K562 (cell line): ENCODE measurements around the gene MTHFR. TPM values are rescaled to one million over a fixed set of nuclear protein-coding genes. Genes with fewer than 3 reads are reported as not detected.

Experiments used
- ATF4 ChIP-seq: fragments of 450-650 bp; formaldehyde crosslinking; IDR thresholded peaks from 2 replicates; pipeline ENCODE4 v1.4.0; 2022; ENCODE audit warnings: mild to moderate bottlenecking, moderate library complexity
- CREM ChIP-seq: IDR thresholded peaks from 2 replicates; pipeline ENCODE4 v1.6.1; 2014; ENCODE audit warnings: antibody characterized with exemption, low read depth
- CTBP1 ChIP-seq: fragments of 450-650 bp; IDR thresholded peaks from 2 replicates; pipeline ENCODE4 v1.6.1; 2016; ENCODE audit warnings: borderline replicate concordance
- DACH1 ChIP-seq: fragments of 450-650 bp; IDR thresholded peaks from 2 replicates; pipeline ENCODE4 v1.6.1; 2018; ENCODE audit not compliant: partially characterized antibody
- E2F5 ChIP-seq: sonication (generic); formaldehyde crosslinking; IDR thresholded peaks from 2 replicates; pipeline ENCODE4 v1.8.0; 2022; ENCODE audit warnings: mild to moderate bottlenecking, missing genetic modification reagents
- FOXP1 ChIP-seq: sonication (generic); formaldehyde crosslinking; IDR thresholded peaks from 2 replicates; pipeline ENCODE4 v1.8.0; 2022; ENCODE audit warnings: mild to moderate bottlenecking, missing genetic modification reagents
- HMBOX1 ChIP-seq: sonication (generic); IDR thresholded peaks from 2 replicates; pipeline ENCODE4 v1.6.1; 2016
- MITF ChIP-seq: IDR thresholded peaks from 2 replicates; pipeline ENCODE4 v1.6.1; 2014; ENCODE audit warnings: antibody characterized with exemption
- MTA3 ChIP-seq: fragments of 450-650 bp; formaldehyde crosslinking; IDR thresholded peaks from 2 replicates; pipeline ENCODE4 v1.6.1; 2017; ENCODE audit warnings: mild to moderate bottlenecking, borderline replicate concordance
- MYNN ChIP-seq, 2 experiments: sonication (generic); formaldehyde crosslinking in 1 of 2; IDR thresholded peaks; 2 replicates each; pipeline versions ENCODE4 v1.5.0 to v1.6.1; 2016 to 2020; ENCODE audit warnings: antibody characterized with exemption in 1 of 2, missing genetic modification reagents in 1 of 2
- NCOA2 ChIP-seq, 2 experiments: fragments of 450-650 bp; IDR thresholded peaks; 2 replicates each; pipeline ENCODE4 v1.6.1; 2018; ENCODE audit warnings: mild to moderate bottlenecking in 2 of 2, moderate library complexity in 1 of 2; ENCODE audit not compliant: partially characterized antibody in 2 of 2
- NR0B1 ChIP-seq: fragments of 450-650 bp; IDR thresholded peaks from one replicate; pipeline ENCODE4 v1.6.1; 2018; ENCODE audit warnings: mild to moderate bottlenecking, moderate library complexity; ENCODE audit not compliant: partially characterized antibody
- RHOXF2B ChIP-seq: fragments of 250-450 bp; sonication (Bioruptor Pico); conservative IDR thresholded peaks from 2 replicates; pipeline ENCODE4 v1.5.1; 2021
- RUNX1 ChIP-seq: sonication (generic); IDR thresholded peaks from 2 replicates; pipeline ENCODE4 v1.6.1; 2016; ENCODE audit warnings: antibody characterized with exemption, low read depth
- SMARCB1 ChIP-seq: IDR thresholded peaks from 2 replicates; pipeline ENCODE4 v1.6.1; 2011; ENCODE audit warnings: improper control_type of control experiment, low read depth; ENCODE audit not compliant: insufficient read length
- ZBTB34 ChIP-seq: fragments of 250-450 bp; sonication (Bioruptor Pico); IDR thresholded peaks from 2 replicates; pipeline ENCODE4 v1.8.0; 2021; ENCODE audit warnings: mild to moderate bottlenecking, moderate library complexity
- ZBTB9 ChIP-seq: fragments of 450-650 bp; formaldehyde crosslinking; IDR thresholded peaks from 2 replicates; pipeline ENCODE4 v1.4.0; 2020; ENCODE audit warnings: mild to moderate bottlenecking, moderate library complexity
- ZNF354B ChIP-seq: fragments of 250-450 bp; sonication (Bioruptor Pico); IDR thresholded peaks from 2 replicates; pipeline ENCODE4 v1.4.0; 2020
- ZNF57 ChIP-seq: fragments of 450-650 bp; formaldehyde crosslinking; IDR thresholded peaks from 2 replicates; pipeline ENCODE4 v1.4.0; 2020; ENCODE audit warnings: mild to moderate bottlenecking, moderate library complexity
- ZNF778 ChIP-seq: fragments of 450-650 bp; formaldehyde crosslinking; IDR thresholded peaks from 2 replicates; pipeline ENCODE4 v1.4.0; 2020; ENCODE audit warnings: mild to moderate bottlenecking, moderate library complexity
- polyA plus RNA-seq, 8 experiments: library from polyadenylated mRNA; depleted of rRNA in 4 of 8; stranded (reverse) in 5 of 8; unstranded in 3 of 8; fragments of >200 nt; fragmentation: Nextera tagmentation in 2 of 8; fragmentation: Illumina TruSeq in 1 of 8; extraction: Ambion mirVana in 2 of 8; extraction: Trizol in 1 of 8; gene quantifications; 2 replicates each; pipeline versions ENCODE4 v1.2.1 to v1.2.3, GENCODE V29; 2011 to 2014; ENCODE audit warnings: inconsistent platforms in 1 of 8, missing spikeins in 1 of 8
- total RNA-seq, 7 experiments: library from RNA; depleted of rRNA in 6 of 7; stranded (reverse); fragments of >200 nt in 6 of 7; fragmentation: Illumina TruSeq in 2 of 7; extraction: Trizol in 2 of 7; gene quantifications; 2 replicates each; pipeline versions ENCODE4 v1.2.1 to v1.2.3, GENCODE V29; 2011 to 2021; ENCODE audit warnings: low replicate concordance in 1 of 7

Gene MTHFR
- total and polyA plus RNA-seq, 9 of the 15 experiments (the other 6 are each of a cell fraction or from before 2014, with no cell fraction given), result 5.0 to 104 (median 62.6) TPM

GRCh38 chr1:11800756-11801433 is 4.9 kb downstream of the MTHFR start (continued):
- TF ChIP-seq MYNN (IDR thresholded peaks at IDR 0.05), result peak; percentile 80
- TF ChIP-seq MYNN (CRISPR knock-in tag; IDR thresholded peaks at IDR 0.05), result no peak
- TF ChIP-seq RUNX1, result 0 out of 2 replicates have a peak, but pooled peaks have one; percentile 39
- peak; percentile 12; the same call in 1 of the 2 replicates for TF ChIP-seq CREM
- TF ChIP-seq DACH1, result no peak
- no peak for TF ChIP-seq ZNF778
- TF ChIP-seq SMARCB1, result no peak
- no peak for TF ChIP-seq ZNF354B
- TF ChIP-seq ZNF57 (CRISPR knock-in tag), result no peak
- TF ChIP-seq CTBP1, result peak; percentile 28; the same call in 1 of the 2 replicates
- no peak for TF ChIP-seq MITF
- no peak for TF ChIP-seq ZBTB9 (CRISPR knock-in tag)
- 0 out of 2 replicates have a peak, but pooled peaks have one; percentile 62 for TF ChIP-seq E2F5 (CRISPR knock-in tag)
- no peak for TF ChIP-seq MTA3
- TF ChIP-seq ZBTB34 (CRISPR knock-in tag), result no peak
- no peak for TF ChIP-seq NCOA2 (IDR thresholded peaks at IDR 0.05; ENCODE audit: partially characterized antibody in 2 of 2)
- TF ChIP-seq RHOXF2B (CRISPR knock-in tag), result no peak
- TF ChIP-seq FOXP1 (CRISPR knock-in tag), result no peak
- no peak for TF ChIP-seq ATF4 (CRISPR knock-in tag)
- TF ChIP-seq NR0B1, result no peak
- no peak for TF ChIP-seq HMBOX1
